ENCODE measurements around the gene HSD17B11.
"Not testable (repeated sequence)": the region's sequence is repeated elsewhere in the genome, so short reads cannot be mapped to it uniquely, and the experiment has no call there.

Gene HSD17B11

DNA sequence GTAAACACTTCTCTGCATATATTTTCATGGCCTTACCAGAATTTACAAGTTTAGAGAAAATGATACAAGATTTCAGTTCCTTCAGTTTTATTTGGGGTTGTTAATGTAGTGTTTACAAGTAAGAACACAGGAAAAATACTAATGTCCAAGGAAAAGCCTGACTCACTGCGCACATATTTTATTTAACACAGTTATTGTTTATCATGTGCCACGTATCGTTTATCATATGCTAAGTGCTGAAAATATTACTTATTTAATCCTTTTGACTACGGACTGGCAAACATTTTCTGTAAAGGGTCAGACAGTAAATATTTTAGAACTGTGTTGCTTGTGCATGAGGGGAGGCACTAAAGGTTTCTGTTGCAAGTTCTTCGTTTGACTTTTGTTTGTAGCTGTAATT lies 69.1 kb downstream of the HSD17B11 start:
- no peaks in the 10 kb centered on the region for H3K79me2 ChIP-seq (ENCODE audit: insufficient read depth, low read length)
- no peaks in the 10 kb centered on the region for H3K9me3 ChIP-seq (ENCODE audit: insufficient read depth, low read depth, low read length)
- H3F3A ChIP-seq (ENCODE audit: low read depth), result no peaks in the 10 kb centered on the region
- no peaks in the 10 kb centered on the region for H3K27me3 ChIP-seq (ENCODE audit: insufficient read depth, low read length, poor library complexity, severe bottlenecking)
- no peaks in the 10 kb centered on the region for H4K20me1 ChIP-seq (ENCODE audit: insufficient read depth, low read length, poor library complexity, severe bottlenecking)
- no peak overlapping the region for H3K4me2 ChIP-seq (ENCODE audit: low read depth, low read length, poor library complexity, severe bottlenecking)
- H3K4me3 ChIP-seq (ENCODE audit: low read length, poor library complexity, severe bottlenecking), result no peak overlapping the region
- H3K4me1 ChIP-seq (ENCODE audit: insufficient read depth, low read length, poor library complexity, severe bottlenecking), result no peaks in the 10 kb centered on the region
- H3K9me2 ChIP-seq (replicated peaks; ENCODE audit: low read depth, low read length), result no peaks in the 10 kb centered on the region
- no peak overlapping the region for H3K9ac ChIP-seq (ENCODE audit: low read depth, low read length, poor library complexity, severe bottlenecking)
- H3K36me3 ChIP-seq (ENCODE audit: insufficient read depth, low read length), result no peaks in the 10 kb centered on the region
- no peak overlapping the region for H2AFZ ChIP-seq (ENCODE audit: low read length)
- no peak for TF ChIP-seq CTCF (conservative IDR thresholded peaks at IDR 0.05; ENCODE audit: low read length)
- no peak for TF ChIP-seq EZH2phosphoT487 (IDR thresholded peaks at IDR 0.05; ENCODE audit: borderline replicate concordance)

- H3K36me3 ChIP-seq (ENCODE audit: insufficient read depth, low read length), result no peaks in the 10 kb centered on the region
- no peak overlapping the region for H3K4me2 ChIP-seq (ENCODE audit: low read depth, low read length, poor library complexity, severe bottlenecking)
- H3K9ac ChIP-seq (ENCODE audit: low read depth, low read length, poor library complexity, severe bottlenecking), result no peak overlapping the region
- no peak overlapping the region for H3K4me3 ChIP-seq (ENCODE audit: low read length, poor library complexity, severe bottlenecking)
- H3K27me3 ChIP-seq (ENCODE audit: insufficient read depth, low read length, poor library complexity, severe bottlenecking), result no peaks in the 10 kb centered on the region
- no peak overlapping the region for H2AFZ ChIP-seq (ENCODE audit: low read length)
- TF ChIP-seq EZH2phosphoT487 (IDR thresholded peaks at IDR 0.05; ENCODE audit: borderline replicate concordance) (no peak), CTCF (conservative IDR thresholded peaks at IDR 0.05; ENCODE audit: low read length) (no peak)
- H3K9me2 ChIP-seq (replicated peaks; ENCODE audit: low read depth, low read length), result no peaks in the 10 kb centered on the region
- H3K9me3 ChIP-seq (ENCODE audit: insufficient read depth, low read depth, low read length), result no peaks in the 10 kb centered on the region
- H3K79me2 ChIP-seq (ENCODE audit: insufficient read depth, low read length), result no peaks in the 10 kb centered on the region
- no peaks in the 10 kb centered on the region for H3F3A ChIP-seq (ENCODE audit: low read depth)
- H4K20me1 ChIP-seq (ENCODE audit: insufficient read depth, low read length, poor library complexity, severe bottlenecking), result no peaks in the 10 kb centered on the region
- H3K4me1 ChIP-seq (ENCODE audit: insufficient read depth, low read length, poor library complexity, severe bottlenecking), result no peaks in the 10 kb centered on the region
Observed at GRCh38 chr4:87317527-87317926, 73.5 kb downstream of the HSD17B11 start.

- no peak overlapping the region for H2AFZ ChIP-seq (ENCODE audit: low read length)
- H3K79me2 ChIP-seq (ENCODE audit: insufficient read depth, low read length), result no peaks in the 10 kb centered on the region
- H3K4me1 ChIP-seq (ENCODE audit: insufficient read depth, low read length, poor library complexity, severe bottlenecking), result no peaks in the 10 kb centered on the region
- no peak overlapping the region for H3K9ac ChIP-seq (ENCODE audit: low read depth, low read length, poor library complexity, severe bottlenecking)
- no peaks in the 10 kb centered on the region for H3K27me3 ChIP-seq (ENCODE audit: insufficient read depth, low read length, poor library complexity, severe bottlenecking)
- no peaks in the 10 kb centered on the region for H3K36me3 ChIP-seq (ENCODE audit: insufficient read depth, low read length)
- H3K4me2 ChIP-seq (ENCODE audit: low read depth, low read length, poor library complexity, severe bottlenecking), result no peak overlapping the region
- H4K20me1 ChIP-seq (ENCODE audit: insufficient read depth, low read length, poor library complexity, severe bottlenecking), result no peaks in the 10 kb centered on the region
- H3K9me3 ChIP-seq (ENCODE audit: insufficient read depth, low read depth, low read length), result no peaks in the 10 kb centered on the region
- H3F3A ChIP-seq (ENCODE audit: low read depth), result no peaks in the 10 kb centered on the region
- no peaks in the 10 kb centered on the region for H3K9me2 ChIP-seq (replicated peaks; ENCODE audit: low read depth, low read length)
- H3K4me3 ChIP-seq (ENCODE audit: low read length, poor library complexity, severe bottlenecking), result no peak overlapping the region
- TF ChIP-seq EZH2phosphoT487 (IDR thresholded peaks at IDR 0.05; ENCODE audit: borderline replicate concordance), result no peak
- TF ChIP-seq CTCF (conservative IDR thresholded peaks at IDR 0.05; ENCODE audit: low read length), result no peak
Observed at GRCh38 chr4:87316961-87317360, 74.0 kb downstream of the HSD17B11 start.

DNA sequence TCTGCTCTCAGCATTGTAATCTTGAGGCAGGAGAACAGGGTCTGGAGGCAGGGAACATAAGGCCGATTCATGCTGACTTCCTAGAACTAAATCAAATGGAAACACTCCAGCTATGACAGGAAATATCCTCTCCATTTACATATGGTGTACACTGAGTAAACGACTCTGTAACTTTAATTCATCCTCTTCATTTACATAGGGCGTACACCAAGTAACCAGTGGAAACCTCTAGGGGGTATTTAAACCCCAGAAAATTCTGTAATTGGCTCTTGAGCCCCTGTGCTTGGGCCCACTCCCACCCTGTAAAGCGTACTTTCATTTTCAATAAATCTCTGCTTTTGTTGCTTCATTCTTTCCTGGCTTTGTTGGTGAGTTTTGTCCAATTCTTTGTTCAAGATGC lies 76.0 kb downstream of the HSD17B11 start:
- not testable (repeated sequence) for H3K79me2 ChIP-seq (ENCODE audit: insufficient read depth, low read length); H3K4me1 ChIP-seq (ENCODE audit: insufficient read depth, low read length, poor library complexity, severe bottlenecking); H3K4me2 ChIP-seq (ENCODE audit: low read depth, low read length, poor library complexity, severe bottlenecking); H4K20me1 ChIP-seq (ENCODE audit: insufficient read depth, low read length, poor library complexity, severe bottlenecking); H3K27me3 ChIP-seq (ENCODE audit: insufficient read depth, low read length, poor library complexity, severe bottlenecking); H2AFZ ChIP-seq (ENCODE audit: low read length); H3K4me3 ChIP-seq (ENCODE audit: low read length, poor library complexity, severe bottlenecking); H3K9ac ChIP-seq (ENCODE audit: low read depth, low read length, poor library complexity, severe bottlenecking); H3K36me3 ChIP-seq (ENCODE audit: insufficient read depth, low read length); H3K9me3 ChIP-seq (ENCODE audit: insufficient read depth, low read depth, low read length); H3F3A ChIP-seq (ENCODE audit: low read depth); H3K9me2 ChIP-seq (replicated peaks; ENCODE audit: low read depth, low read length)

All from Loucy (cell line).